Epithelial cell of prostate (primary cell): ENCODE results near the gene PIK3C2G.
A peak's percentile ranks its signal among the peaks of the same experiment; 100 is the strongest.
"Not testable (repeated sequence)": the region's sequence is repeated elsewhere in the genome, so short reads cannot be mapped to it uniquely, and the experiment has no call there.

Source experiments
- DNase-seq: peaks from one replicate; pipeline ENCODE4 v3.0.0-alpha.2; 2011; ENCODE audit warnings: low read depth, low spot score
- H3K27ac ChIP-seq: fragments of 450-650 bp; 2 replicates; pipeline ENCODE4 v1.5.1; 2017; ENCODE audit warnings: mild to moderate bottlenecking

PIK3C2G gene

DNA sequence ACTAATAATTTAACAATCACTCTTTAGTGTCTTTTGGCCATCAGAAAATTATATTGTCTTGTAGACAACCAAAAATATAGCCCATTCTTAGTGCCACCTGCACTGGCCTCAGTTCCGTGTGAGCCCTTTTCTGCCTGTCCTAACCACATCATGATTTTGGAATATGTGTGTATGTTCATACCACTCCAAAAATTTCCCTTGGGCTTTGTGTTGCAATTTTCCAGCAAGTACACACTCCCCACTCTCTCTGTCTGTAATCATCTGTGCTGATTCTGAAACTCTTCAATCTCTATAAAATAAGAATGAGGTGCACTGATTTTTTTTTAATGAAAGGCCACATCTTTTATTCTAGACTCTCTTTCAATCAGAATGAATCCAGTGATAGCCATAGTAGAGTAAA lies 196.0 kb downstream of the PIK3C2G start:
- DNase-seq = no peak
- no peak overlapping the region for H3K27ac ChIP-seq

DNA sequence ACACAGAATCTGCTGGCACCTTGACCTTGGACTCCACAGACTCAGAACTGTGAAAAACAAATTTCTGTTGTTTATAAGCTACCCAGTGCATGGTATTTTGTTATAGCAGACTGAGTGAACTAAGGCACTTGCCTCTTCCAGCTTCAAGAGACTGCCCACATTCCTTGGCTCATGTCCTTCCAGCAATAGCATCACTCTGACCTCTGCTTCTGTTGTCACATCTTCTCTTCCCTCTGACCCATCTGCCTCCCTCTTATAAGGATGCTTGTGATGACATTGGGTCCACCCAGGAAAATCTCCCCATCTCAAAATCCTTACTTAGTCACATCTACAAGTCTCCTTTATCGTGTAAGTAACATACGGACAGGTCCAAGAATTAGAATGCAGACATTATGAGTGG lies 200.4 kb downstream of the PIK3C2G start:
- H3K27ac ChIP-seq = no peak overlapping the region
- DNase-seq = no peak

DNA sequence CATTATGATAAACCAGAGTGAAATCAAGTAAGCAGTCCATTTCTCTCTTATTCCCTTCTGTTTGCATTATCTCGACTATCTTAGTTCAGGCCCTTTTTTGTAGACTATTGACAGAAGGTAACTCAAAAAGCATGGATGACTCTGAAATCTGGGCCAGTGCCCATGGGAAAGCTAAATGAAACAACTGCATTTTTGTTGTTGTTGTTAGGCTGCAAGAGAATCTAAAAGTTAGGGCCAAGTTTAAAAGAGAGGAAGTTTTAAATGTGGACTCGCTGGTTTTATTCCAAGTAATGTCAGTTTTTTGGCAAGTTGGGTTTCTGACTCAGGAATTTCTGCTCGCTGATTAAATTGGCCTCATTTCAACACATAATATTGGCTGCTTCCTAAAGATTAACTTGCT lies 201.1 kb downstream of the PIK3C2G start:
- H3K27ac ChIP-seq = no peak overlapping the region
- no peak for DNase-seq

DNA sequence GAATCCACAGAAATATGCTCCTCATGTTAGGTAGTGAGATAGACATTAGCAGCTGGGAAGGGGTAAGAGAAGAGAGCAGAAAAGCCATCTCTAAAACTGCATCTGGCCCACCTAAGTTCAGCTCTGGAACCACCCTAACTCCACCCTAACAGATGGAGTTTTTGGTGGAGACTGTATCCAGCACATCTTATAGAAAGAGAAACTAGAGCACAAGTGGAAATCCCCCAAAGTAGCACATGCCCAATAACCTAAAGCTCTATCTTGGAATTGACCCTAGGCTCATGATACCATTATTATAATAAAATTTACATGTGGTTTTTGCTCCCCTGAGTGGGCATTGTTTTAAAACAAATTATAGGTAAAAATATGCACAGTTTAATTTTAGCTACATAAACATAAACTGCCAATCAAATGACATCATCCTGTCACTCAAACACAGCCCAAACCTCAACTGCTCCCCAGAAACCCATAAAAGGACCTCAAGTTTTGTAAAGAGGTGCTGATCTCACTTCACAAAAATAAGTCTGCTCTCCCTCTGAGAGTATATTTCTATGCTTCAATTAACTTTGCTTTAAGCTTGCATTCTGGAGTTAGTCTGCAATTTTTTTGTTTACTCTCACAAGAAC lies 206.4 kb downstream of the PIK3C2G start:
- H3K27ac ChIP-seq = peak overlapping the region; percentile 64
- no peak for DNase-seq

DNA sequence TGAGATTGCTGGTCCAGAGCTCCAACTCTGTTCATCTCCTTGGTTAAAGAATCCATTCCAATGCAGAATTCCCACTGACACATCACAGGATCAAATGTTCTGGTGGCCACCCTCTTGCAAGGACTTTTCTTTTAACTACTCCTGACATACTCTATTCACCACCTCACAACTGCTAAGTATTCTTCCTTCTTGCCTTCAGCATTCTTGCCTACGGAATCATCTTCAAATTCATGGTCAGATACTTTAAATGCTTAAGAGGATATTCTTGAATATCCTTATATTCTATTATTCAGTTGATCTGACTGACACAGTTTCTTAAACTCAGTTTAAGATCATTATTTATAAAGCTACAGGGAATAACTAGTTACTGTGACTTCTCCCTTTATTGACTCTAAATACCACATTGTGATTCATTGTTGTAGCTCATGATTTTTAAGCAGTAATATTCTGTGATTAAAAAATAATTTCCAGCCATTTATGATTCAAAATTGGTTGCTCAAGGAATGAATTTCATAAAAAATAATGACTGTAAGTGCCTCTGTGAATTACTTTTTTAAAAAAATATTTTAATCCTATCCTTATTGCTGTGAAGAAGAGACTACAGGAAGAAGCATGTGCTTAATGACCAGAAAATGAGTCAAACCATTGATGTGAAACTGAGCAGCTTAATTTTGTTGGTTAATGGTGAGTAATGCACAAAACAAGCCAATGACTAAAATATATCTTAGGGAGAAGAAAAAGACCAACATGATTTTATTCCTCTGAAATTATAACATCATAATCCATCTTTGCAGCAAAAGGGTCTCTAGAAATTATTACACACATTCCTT lies 207.1 kb downstream of the PIK3C2G start:
- peak; percentile 52 for DNase-seq
- peak overlapping the region; percentile 64 for H3K27ac ChIP-seq

DNA sequence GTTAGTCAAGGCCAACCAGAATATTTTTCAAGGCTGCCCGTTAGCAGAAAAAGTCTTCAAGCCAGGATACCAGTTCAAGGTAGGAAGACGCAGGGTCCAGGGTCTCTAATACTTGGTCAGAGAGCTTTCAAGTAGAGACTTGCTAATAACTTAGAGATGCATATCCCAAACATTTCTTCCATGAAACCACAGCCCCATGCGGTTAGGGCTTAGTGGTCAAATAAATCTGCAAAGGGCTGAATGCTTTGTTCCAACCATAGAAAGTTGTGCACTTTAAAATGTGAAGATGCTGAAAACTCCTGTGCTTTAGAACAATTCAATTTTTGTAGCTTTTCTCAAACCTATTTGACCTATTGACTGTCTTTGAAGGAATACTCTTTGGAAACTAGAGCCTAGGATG lies 208.9 kb downstream of the PIK3C2G start:
- no peak overlapping the region for H3K27ac ChIP-seq
- DNase-seq = no peak

DNA sequence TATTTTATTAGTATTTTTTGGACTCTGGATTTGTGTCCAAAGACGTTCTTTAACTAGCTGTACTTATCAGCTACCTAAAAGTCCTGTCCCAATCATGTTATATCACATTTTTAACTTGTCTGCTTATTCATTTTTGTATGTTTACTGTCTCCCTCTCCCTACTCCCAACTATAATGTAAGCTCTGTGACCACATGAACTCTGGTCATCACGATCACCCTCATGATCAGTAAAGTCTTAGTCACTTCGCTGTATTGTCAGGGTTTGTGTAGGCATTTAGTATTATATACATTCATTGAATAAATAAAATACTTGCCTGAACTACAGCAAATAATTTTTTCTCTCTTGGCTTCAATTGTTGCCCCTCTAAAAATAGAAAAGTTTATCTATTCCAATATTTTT lies 211.0 kb downstream of the PIK3C2G start:
- no peak overlapping the region for H3K27ac ChIP-seq
- no peak for DNase-seq

DNA sequence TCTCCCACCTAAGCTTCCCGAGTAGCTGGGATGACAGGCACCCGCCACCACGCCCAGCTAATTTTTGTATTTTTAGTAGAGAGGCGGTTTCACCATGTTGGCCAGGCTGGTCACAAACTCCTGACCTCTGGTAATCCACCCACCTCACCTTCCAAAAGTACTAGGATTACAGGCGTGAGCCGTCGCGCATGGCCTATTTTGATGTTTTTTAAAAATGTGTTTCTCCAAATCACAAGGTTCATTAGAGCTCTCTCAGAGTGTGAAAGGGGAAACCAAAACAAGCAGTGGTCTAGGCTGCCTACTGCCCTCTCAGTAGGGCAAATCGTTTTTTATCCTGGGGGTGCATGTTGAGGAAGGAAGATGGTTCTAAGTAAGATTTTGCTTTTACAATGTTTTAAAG lies 211.5 kb downstream of the PIK3C2G start:
- no peak overlapping the region for H3K27ac ChIP-seq
- DNase-seq = no peak

DNA sequence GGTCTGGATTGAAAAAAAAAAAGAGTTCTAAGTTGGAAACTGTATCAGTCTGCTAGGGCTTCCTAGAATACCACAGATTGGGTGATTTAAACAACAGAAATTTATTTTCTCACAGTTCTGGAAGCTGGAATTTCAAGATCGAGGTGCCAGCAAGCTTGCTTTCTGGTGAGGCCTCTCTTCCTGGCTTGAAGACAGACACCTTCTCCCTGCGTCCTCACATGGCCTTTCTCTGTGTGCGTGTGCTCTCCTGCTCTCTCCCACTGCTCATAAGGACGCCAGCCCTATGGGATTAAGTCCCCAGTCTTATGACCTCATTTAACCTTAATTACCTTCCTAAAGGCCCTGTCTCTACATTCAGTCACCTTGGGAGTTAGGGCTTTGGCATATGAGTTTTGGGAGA lies 215.5 kb downstream of the PIK3C2G start:
- no peak overlapping the region for H3K27ac ChIP-seq
- DNase-seq = no peak

DNA sequence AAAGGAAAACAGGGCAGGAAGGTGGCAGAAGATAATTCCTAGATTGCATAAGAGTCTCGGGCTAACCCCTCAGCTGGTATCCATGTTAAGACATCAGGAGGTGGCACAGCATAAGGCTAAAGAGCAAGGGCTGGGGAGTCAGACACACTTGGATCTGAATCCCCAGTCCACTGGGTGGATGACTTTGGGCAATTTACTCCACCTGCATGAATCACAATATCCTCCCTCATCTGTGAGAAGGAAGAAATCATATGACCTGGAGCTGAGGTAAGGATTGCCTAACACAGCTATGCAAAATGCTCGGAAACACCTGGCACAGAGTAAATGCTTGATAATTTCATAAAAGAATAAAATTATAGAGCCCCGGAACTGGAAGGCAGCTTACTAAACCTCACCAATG lies 217.9 kb downstream of the PIK3C2G start:
- peak; percentile 64 for DNase-seq
- peak overlapping the region; percentile 68 for H3K27ac ChIP-seq

DNA sequence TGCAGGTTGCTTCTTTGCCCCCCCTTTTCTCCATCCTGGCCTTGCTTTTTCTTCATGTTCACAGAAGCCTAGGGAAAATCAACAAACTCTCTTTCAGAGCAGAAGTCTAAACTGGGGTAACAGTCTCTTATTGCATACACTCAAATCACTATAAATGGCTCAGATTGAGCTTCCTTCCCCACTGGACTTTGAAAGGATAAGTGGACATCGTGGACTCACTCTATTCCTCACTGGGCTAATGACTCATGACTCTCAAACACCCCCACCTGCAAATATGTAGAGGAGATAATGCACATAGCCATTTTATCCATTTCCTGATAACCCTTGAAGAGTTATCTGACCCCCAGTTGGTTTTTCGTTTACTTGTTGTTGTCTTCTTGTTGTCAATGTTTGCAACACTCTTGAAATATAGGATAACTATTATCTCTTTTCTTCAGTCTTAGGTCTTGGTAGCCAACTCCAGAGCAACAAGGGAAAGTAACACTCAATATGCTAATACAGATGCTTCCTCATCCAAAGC lies 221.3 kb downstream of the PIK3C2G start:
- H3K27ac ChIP-seq = no peak overlapping the region
- no peak for DNase-seq

DNA sequence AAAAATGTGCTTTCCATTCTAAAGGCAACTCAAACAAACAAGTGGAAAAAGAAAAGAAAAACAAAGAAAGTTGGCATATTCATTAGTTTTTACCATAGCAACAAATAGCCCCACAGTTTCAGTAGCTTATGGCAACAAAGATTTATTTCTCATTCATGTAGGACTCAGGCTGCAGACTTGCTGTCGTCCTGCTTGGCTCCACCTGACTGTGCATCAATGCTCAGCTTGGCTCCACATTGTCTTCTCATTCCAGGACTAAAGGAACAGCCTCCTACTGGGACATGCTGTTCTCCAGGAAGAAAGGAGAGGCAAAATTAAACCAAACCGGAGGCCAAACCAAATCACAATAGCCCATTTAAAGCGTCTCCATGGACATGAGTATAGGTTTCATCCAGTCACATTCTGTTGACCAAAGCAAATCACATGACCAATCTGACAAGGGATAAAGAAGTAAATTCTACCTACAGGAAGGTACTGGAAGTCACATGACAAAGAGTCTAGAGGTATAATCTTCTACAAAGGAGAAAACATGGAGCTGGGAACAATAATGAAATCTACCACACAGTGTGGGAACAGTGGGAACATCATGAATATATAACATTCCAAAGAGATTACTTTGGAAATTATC lies 222.5 kb downstream of the PIK3C2G start:
- DNase-seq = no peak
- H3K27ac ChIP-seq = no peak overlapping the region

DNA sequence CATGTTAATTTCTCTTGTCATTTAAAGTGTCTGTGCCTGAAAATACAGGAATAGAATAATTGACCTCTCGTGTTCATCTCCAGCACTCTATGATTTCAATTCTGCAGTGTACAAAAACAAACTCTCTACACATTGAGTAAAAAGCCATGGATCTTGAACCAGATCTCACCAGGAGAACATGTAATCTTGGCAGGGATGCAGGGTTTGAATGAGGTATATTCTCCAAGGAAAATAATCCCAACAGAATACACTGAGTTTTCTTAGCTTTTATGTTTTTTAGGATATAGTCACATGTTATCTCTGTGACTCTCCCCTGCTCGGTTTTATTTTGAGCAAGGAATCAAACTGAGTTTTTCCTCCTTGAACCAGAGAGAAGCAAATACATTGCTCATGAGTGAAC lies 224.7 kb downstream of the PIK3C2G start:
- H3K27ac ChIP-seq = no peak overlapping the region
- DNase-seq = no peak

DNA sequence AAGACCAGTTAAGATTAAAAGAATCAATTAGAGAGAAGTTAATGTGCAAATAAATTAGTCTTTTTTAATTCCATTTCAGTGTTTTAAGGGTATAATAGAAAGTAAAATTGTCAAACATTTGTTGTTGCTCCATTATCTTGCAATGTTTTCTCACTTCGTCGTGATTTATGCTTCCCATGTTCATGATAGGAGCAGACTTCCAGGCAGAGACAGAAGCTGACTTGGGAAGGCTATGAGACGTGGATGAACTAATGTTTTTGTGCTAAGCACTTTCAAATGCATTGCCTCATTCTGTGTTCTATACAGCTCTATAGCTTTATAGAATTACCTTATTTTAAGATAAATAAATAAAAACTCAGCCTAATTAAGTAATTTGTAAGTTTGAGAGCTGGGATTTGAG lies 226.2 kb downstream of the PIK3C2G start:
- H3K27ac ChIP-seq = no peak overlapping the region
- no peak for DNase-seq

DNA sequence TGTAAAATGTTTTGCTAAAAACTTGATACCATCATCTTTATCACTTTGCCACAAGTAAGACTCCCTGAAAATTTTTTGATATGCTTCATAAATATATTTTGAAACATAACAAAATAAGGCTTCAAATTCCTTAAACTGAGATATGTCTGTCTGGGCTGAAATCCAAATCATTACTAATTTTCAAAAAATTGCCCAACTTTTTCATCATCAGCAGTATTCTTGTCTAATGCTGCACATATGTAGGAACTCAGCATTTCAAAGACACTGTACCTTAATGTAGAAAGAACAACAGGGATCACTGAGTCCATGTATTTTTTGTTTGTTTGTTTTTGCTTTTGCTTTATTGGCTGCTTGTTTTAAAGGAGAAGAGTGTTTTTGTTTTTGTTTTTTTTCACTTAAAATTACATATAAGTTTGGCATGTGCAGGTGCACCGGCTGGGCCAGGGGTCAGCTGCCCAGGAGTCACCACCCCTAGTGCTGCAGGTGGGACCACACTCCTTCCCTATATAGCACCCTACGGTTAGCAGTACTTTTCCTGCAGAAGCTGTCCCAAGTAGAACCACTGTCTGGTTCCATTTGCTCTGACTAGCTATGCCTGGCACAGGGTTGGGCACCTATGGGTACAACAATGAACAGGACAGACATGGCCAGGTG lies 231.2 kb downstream of the PIK3C2G start:
- no peak for DNase-seq
- H3K27ac ChIP-seq = no peak overlapping the region

DNA sequence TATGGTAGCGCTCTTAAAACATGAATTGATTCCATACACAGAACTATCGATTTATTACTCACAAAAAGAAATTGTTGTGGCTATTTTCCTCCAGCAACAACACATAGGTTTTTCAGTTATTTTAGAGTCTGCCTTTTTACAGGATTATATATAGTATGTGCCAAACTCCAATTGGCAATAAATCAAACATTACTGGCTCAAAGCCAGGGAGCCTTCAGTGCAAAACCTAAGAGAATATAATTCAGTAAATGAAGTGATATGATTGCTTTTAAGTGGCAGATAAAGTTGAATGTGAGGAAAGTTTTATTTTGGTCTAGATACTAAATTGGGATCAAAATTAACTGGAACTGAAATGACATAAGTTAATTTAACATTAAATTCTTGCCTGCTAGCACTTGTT lies 234.8 kb downstream of the PIK3C2G start:
- no peak overlapping the region for H3K27ac ChIP-seq
- no peak for DNase-seq

DNA sequence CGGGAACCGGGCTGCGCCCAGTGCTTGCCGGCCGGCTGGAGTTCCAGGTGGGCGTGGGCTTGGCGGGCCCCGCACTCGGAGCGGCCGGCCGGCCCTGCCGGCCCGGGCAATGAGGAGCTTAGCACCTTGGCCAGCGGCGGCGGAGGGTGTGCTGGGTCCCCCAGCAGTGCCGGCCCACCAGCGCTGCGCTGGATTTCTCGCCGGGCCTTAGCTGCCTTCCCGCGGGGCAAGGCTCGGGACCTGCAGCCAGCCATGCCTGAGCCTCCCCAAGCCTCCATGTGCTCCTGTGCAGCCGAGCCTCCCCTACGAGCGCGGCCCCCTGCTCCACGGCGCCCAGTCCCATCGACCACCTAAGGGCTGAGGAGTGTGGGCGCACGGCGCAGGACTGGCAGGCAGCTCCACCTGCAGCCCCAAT lies 238.8 kb downstream of the PIK3C2G start:
- not testable (repeated sequence) for DNase-seq, H3K27ac ChIP-seq

DNA sequence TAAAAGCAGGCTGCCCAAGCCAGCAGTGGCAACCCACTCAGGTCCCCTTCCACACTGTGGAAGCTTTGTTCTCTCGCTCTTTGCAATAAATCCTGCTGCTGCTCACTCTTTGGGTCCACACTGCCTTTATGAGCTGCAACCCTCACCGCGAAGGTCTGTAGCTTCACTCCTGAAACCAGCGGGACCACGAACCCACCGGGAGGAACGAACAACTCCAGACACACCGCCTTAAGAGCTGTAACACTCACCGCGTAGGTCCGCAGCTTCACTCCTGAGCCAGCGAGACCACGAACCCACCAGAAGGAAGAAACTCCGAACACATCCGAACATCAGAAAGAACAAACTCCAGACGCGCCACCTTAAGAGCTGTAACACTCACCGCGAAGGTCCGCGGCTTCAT lies 239.4 kb downstream of the PIK3C2G start:
- DNase-seq, H3K27ac ChIP-seq: not testable (repeated sequence)

DNA sequence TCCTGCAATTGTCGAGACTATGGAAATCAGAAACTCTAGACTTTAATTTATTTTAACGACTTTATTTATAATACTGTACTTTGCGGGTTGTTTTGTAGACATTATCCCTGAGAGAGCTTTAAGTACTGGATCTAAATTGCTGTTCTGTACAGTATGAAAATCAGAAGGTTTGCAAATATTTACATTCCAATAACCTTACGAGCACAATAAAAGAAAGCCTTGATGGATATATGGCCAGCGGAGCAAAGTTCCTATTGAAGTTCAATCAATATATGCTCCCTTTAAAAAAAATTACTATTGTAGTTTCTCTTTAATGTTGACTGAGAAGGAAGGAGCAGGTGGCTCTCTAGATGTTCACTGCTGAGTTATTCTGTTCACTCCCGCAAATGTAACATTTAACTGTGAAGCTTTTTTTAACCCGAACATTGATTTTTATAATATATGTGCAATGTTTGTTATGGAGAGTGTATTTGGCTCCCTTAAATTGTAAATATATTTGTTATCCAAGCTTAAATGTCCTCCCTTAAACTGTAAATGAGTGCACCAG lies 241.2 kb downstream of the PIK3C2G start:
- DNase-seq = no peak
- no peak overlapping the region for H3K27ac ChIP-seq

DNA sequence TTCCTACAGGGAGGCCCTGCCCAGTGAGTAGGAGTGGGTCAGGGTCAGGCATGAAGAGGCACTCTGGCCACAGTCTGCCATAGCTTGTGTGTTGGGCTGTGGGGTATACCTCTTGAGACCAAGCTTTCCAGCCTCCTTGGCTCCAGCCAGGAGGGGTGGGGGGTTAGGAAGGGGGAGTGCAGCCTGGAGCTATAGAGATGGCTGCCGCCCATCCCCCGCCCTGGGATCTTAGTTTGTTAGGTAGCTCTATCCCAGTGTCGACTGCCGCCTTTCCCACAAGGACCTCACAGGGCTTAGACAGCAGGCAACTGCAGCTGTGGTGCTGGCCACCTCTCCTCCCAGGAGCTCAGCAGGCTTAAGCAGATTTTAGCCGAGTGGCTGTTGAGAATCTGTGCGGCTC lies 260.1 kb downstream of the PIK3C2G start:
- no peak overlapping the region for H3K27ac ChIP-seq
- DNase-seq = no peak
